Fibroblast of pulmonary artery (primary cell): ENCODE measurements around the gene CDC34.
A peak's percentile ranks its signal among the peaks of the same experiment; 100 is the strongest.

Experiments used
- DNase-seq: peaks from one replicate; pipeline ENCODE4 v3.0.0-alpha.2; 2010; ENCODE audit warnings: low read depth
- H3K4me3 ChIP-seq: replicated peaks from 2 replicates; pipeline ENCODE4 v1.5.1; 2011; ENCODE audit warnings: low read depth, mild to moderate bottlenecking, control low read depth, low read length, moderate library complexity
- CTCF ChIP-seq: IDR thresholded peaks from 2 replicates; pipeline ENCODE4 v1.5.1; 2011; ENCODE audit warnings: mild to moderate bottlenecking, control low read depth, low read length, inconsistent platforms; ENCODE audit errors: missing control alignments

CDC34 gene

GRCh38 chr19:531753-532560 is at the start of gene CDC34:
CDC34 (plus strand) TSS chr19:531760; CDS start chr19:531932, 172 bp downstream.
- DNase-seq, result no peak
- H3K4me3 ChIP-seq, result peak within 1 kb of the TSS; percentile 85
- no peak for TF ChIP-seq CTCF

- H3K4me3 ChIP-seq, result no peak overlapping the region
- no peak for DNase-seq
- no peak for TF ChIP-seq CTCF
These were observed 49.1 kb upstream of the CDC34 start for GRCh38 chr19:482186-483041.

- TF ChIP-seq CTCF, result no peak
- DNase-seq, result no peak
- H3K4me3 ChIP-seq, result no peak overlapping the region
These were observed 48.1 kb upstream of the CDC34 start for GRCh38 chr19:483332-484072.

GRCh38 chr19:484494-484893 is 47.1 kb upstream of the CDC34 start:
- no peak for TF ChIP-seq CTCF
- no peak for DNase-seq
- no peak overlapping the region for H3K4me3 ChIP-seq

GRCh38 chr19:485077-485476 is 46.5 kb upstream of the CDC34 start:
- no peak overlapping the region for H3K4me3 ChIP-seq
- TF ChIP-seq CTCF, result no peak
- DNase-seq, result no peak

- TF ChIP-seq CTCF, result no peak
- no peak overlapping the region for H3K4me3 ChIP-seq
- no peak for DNase-seq
These were observed 45.9 kb upstream of the CDC34 start for GRCh38 chr19:485583-486236.
